ENCODE data around the gene SIGLECL1.
"Not testable (repeated sequence)": the region's sequence is repeated elsewhere in the genome, so short reads cannot be mapped to it uniquely, and the experiment has no call there.

The SIGLECL1 gene

DNA sequence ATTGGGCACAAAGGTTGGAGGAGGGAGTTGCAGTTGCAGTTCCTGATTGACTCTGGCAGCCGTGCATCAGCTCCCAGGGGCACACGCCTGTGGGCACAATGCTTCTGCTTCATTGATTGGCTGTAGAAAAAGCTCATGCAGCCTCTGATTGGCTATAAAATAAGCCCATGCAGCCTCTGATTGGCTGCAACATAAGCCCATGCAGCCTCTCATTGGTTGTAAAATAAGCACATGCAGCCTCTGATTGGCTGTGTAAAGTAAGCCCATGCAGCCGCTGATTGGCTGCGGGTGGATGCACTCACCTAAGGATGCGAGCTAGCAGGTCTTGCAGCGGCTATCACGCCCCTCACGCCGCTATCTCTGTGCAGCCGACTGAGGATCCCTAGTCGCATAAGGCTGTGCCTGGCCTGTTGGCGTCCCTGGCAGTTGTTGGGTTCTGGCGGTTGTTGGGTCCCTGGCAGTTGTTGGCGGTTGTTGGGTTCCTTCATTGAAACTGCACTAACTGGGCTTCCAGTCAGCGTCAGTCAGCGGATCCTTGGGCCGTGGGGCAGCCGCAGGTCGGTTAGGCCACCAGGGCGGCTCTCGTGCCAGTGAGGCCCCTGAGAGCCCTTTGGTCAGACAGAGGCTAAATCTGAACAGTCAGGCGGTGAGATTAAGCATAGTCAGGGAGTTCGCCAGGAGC lies at the start of gene SIGLECL1:
Gene SIGLECL1 (plus strand): TSS at position 295 of the 682 bp plus-strand sequence. CDS start 12,993 bp downstream, outside the sequence.
- no peak for DNase-seq (ENCODE audit: low read depth, low spot score)

DNA sequence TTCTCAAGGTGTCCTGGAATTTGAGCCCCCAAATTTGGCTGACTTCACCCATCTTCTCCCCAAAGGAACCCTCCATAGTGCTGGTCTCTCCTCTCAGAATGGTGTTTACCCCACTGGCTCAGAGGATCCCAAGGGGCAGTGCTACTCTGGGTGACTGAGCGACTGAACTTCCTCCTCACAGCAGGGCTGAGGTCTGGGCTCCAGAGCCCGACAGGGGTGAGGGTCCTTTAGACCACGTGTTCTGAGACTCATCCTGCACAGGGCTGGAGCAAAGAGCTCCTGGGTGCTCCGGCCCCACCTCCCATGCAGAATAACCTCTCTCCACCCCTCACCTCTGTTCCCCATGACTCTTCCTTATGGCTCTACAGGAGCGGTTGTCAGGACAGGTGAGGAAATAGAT lies 49.2 kb upstream of the SIGLECL1 start:
- DNase-seq (ENCODE audit: low read depth, low spot score): no peak

DNA sequence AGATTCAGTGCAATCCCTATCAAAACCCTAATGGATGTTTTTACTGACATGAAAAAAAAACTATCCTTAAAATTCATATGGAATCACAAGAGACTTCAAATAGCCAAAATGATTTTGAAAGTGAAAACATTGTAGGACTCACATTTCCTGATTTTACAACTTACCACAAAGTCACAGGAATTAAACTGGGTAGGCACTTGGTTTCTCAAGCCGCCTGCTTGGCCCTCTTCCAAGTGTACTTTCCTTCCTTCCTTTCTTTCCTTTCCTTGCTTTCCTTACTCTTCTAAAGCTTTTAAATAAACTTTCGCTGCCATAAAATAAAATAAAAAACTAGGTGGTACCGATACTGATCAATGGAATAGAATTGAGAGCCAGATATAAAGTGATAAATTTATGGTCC lies 47.0 kb upstream of the SIGLECL1 start:
- no peak for DNase-seq (ENCODE audit: low read depth, low spot score)

DNA sequence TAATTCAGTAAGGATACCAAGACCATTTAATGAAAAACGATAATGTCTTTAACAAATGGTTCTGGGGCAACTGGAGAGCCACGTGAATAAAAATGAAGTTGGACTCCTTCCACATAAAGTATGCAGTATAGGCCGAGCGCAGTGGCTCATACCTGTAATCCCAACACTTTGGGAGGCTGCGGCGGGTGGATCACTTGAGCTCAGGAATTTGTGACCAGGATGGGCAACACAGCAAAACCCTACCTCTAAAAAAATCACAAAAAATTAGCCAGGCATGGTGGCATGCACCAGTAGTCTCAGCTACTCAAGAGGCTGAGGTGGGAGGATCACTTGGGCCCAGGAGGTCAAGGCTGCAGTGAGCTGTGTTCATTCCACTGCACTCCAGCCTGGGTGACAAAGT lies 46.6 kb upstream of the SIGLECL1 start:
- no peak for DNase-seq (ENCODE audit: low read depth, low spot score)

DNA sequence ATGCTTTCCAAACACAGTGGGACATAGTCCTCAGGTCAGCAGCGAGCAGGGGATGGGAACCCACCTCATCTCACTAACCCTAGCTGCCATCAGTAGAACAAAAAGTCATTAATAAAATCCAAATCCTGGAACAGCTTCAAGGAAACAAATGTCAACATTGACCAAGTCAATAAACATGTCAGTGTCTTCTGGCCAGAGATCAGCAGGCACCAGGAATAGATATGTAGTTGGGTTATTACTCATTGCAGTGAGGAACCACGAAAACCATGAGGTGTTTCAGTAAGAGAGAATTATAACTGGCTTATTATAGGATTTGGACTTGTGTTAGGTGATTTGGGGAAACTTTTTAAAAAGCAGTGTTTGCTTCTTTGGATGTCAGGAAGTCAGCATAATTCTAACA lies 43.1 kb upstream of the SIGLECL1 start:
- no peak for DNase-seq (ENCODE audit: low read depth, low spot score)

DNA sequence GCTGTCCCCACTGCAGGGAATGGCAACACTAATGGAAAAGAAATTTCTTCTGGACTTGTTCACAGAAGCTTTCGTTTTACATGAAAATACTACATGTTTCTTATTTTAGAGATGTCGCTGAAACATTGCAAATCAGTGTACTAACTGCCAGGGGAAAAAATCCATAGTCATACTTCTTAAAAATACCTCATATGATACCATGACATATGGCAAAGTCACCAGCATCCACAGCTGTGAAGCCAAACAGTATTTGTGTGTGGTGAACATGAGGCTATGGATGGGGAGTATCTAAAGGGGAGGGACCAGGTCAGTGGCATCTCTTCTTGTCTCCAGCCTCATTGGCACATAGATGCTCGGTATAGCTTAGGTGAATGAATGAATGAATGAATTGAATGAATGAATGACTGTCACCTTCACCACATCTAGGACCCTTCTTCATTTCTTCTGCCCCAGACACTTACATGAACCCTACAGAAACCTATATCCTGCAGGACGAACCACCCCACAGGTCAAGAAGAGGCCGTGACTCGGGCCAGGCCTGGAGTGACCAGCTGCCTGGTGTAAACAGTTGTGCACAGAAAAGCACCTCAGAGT lies 40.6 kb upstream of the SIGLECL1 start:
- DNase-seq (ENCODE audit: low read depth, low spot score): no peak

DNA sequence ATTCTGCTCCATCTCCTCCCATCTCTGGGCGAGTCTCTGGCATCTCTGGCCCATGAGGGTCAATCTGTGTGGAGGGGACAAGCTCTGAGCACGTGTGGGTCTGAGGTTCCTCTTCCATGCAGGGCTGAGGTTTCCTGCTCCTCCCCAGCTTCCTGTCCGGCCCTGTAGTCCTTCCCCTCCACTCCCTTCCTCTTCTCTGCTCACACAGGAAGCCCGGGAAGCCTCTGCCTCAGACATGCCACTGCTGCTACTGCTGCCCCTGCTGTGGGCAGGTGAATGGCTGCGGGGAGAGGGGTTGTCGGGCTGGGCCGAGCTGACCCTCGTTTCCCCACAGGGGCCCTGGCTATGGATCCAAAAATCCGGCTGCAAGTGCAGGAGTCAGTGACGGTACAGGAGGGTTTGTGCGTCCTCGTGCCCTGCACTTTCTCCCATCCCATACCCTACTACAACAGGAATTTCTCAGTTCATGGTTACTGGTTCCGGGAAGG lies 40.0 kb upstream of the SIGLECL1 start:
- not testable (repeated sequence) for DNase-seq (ENCODE audit: low read depth, low spot score)

DNA sequence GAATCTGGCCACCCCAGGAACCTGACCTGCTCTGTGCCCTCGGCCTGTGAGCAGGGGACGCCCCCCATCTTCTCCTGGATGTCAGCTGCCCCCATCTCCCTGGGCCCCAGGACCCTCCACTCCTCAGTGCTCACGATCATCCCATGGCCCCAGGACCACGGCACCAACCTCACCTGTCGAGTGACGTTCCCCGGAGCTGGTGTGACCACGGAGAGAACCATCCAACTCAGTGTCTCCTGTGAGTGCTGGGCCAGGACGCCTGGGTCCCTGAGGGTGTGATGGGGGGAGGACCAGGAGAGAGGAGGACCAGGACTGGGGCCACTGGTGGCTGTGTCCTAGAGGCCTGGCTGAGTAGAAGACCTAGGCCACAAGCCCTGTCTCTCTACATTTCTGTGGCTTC lies 39.0 kb upstream of the SIGLECL1 start:
- DNase-seq (ENCODE audit: low read depth, low spot score): no peak

DNA sequence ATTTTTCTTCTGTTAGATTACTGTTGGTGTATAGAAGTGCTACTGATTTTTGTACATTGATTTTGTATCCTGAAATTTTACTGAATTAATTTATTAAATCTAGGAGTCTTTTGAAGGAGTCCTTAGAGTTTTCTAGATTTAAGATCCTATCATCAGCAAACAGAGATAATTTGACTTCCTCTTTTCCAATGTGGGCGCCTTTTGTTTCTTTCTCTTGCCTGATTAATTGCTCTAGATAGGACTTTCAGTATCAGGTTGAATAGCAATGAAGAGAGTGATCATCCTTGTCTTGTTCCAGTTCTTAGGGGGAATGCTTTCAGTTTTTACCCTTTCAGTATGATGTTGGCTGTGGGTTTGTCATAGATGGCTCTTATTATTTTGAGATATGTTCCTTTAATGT lies 31.6 kb upstream of the SIGLECL1 start:
- DNase-seq (ENCODE audit: low read depth, low spot score): no peak

DNA sequence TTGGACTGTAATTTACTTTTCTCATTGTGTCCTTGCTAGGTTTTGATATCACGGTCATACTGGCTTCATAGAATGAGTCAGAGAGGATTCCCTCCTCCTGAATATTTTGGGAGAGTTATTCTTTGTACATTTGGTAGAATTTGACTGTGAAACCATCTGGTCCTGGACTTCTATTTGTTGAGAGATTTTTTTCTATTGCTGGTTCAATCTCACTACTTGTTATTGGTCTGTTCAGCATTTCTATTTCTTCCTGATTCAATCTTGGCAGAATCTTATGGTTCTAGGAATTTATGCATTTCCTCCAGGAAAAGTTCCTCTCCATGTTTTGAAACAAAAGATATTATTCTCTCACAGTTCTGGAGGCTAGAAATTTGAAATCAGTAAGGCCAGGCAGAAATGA lies 30.9 kb upstream of the SIGLECL1 start:
- no peak for DNase-seq (ENCODE audit: low read depth, low spot score)

DNA sequence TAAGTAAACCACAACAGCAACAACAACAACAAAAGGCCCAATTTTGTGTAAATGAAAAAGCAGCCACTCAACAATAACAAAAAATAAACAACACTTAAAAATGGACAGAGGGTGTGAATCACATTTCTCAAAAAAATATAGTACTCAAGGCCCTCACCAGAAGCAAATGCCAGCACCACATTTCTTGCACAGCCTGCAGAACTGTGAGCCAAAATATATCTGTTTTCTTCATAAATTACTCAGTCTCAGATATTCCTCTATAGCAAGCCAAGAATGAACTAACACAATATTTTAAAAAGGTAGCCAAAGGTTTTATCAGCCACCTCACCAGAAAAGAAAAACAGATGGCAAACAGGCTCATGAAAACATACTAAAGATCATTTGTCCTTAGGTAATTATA lies 29.9 kb upstream of the SIGLECL1 start:
- DNase-seq (ENCODE audit: low read depth, low spot score): no peak

DNA sequence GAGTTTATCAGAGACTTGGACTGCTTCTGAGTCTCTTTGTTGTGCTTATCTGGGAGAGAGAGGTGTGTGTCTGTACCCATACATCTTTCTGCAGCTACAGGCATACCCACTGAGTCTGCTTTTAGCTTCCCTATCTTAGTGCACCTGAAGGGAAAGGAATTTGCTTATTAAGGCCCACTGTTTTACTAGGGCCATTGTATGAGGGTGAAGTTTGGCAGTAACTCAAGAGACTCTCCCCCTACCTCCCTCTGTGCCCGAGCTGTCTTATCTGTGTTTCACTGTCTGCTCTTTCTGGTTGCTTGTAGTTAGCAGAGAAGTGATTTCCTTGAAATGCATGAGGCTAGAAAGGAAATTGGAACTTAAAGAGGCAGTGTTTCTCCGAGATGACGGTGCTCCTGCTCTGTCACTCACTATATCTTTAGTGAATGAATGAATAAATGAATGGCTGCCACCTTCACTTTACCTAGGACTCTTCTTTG lies 26.7 kb upstream of the SIGLECL1 start:
- no peak for DNase-seq (ENCODE audit: low read depth, low spot score)

DNA sequence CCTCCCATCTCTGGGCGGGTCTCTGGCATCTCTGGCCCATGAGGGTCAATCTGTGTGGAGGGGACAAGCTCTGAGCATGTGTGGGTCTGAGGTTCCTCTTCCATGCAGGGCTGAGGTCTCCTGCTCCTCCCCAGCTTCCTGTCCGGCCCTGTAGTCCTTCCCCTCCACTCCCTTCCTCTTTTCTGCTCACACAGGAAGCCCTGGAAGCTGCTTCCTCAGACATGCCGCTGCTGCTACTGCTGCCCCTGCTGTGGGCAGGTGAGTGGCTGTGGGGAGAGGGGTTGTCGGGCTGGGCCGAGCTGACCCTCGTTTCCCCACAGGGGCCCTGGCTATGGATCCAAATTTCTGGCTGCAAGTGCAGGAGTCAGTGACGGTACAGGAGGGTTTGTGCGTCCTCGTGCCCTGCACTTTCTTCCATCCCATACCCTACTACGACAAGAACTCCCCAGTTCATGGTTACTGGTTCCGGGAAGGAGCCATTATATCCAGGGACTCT lies 25.9 kb upstream of the SIGLECL1 start, which contains the start of gene CD33:
Gene CD33 (plus strand): TSS at position 183 of the 496 bp plus-strand sequence. CDS start 39 bp downstream, at position 222.
- DNase-seq (ENCODE audit: low read depth, low spot score): not testable (repeated sequence)

DNA sequence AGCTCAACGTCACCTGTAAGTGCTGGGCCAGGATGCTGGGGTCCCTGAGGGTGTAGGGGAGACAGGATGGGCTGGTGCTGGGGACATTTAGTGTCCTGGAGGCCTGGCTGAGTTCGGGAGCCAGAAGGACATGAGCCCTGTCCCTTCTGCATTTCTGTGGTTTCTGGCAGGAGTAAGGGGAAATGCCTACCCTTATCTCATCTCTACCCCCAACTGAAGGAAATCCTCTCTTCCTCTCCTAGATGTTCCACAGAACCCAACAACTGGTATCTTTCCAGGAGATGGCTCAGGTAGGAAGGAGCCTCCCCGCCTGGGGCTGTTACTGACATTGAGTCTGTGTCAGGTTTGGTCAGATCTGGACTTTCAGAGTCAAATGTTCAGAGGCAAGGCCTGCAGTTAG lies 24.8 kb upstream of the SIGLECL1 start:
- no peak for DNase-seq (ENCODE audit: low read depth, low spot score)

DNA sequence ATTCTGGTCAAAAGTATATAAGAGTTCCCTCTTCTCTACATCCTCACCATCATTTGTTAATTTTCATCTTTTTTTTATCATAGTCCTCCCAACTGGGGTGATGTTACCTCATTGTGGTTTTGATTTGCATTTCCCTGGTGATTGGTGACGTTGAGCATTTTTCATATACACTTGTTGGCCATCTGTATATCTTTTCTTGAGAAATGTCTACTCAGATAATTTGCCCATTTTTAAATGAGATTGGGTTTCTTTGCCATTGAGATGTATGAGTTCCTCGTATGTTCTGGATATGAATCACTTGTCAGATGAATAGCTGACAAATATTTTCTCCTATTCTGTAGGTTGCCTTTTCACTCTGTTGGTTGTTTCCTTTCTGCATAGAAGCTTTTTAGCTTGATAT lies 23.6 kb upstream of the SIGLECL1 start:
- DNase-seq (ENCODE audit: low read depth, low spot score): no peak

DNA sequence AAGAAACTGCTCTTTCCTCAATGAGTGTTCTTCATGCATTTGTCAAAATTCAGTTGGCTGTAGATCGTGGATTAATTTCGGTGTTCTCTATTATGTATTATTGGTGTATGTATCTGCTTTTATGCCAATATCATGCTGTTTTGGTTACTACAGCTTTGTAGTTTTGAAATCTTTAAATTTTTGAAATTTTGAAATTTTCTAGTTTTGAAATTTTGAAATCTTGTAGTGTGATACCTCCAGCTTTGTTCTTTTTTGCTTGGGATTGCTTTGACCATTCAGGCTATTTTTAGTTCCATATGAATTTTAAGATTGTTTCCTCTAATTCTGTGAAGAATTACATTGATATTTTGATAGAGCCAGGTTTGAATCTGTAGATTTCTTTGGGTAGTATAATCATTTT lies 22.9 kb upstream of the SIGLECL1 start:
- no peak for DNase-seq (ENCODE audit: low read depth, low spot score)

DNA sequence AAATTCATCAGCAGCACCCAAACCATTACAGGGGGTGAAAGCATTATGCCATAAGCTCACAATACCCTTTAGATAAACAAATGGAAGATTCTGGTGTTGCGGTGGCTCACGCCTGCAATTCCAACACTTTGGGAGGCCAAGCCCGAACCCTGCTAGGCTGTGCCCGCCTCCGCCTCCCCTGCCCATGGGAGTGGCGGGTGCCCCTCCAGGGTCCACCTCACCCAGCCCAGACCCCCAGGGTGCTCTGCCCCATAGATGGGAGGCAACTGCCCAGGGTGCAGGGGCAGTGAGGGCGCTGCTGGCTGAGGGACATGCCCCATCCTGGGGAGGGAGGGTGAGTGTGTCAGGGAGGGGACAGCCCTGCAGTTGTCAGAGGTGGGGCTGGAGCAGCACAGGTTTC lies 10.0 kb upstream of the SIGLECL1 start:
- no peak for DNase-seq (ENCODE audit: low read depth, low spot score)

DNA sequence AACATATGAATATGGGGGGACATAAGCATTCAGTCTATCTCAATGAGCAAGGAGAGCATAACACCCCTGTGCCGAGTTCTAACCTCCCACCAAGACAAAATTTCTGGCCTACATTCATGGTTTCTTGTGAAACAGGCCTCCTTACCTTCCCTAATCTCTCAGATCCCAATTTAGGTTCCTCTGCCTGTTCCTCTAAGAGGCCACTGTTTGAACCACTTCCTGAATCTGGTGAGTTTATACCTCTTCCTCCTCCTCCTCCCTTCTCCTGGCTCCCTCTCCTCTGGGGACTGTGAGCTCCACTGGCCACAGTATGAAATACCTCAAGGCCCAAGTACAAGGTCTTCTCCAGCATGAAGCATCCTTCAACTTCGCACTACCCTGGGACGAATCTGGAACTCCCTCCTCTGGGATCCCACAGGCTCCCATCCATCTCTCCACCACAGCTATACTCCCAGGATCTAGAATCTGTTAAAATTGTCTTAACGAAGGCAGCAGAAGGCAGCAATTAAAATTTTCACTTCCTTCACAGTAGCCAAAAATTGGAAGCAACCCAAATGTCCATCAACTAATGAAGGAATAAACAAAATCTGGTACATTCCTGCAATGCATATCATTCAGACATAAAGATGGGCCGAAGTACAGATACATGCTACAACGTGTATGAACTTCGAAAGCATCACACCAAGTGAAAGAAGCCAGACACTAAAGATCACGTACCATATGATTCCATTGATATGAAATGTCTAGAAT lies 7.8 kb upstream of the SIGLECL1 start:
- DNase-seq (ENCODE audit: low read depth, low spot score): no peak

DNA sequence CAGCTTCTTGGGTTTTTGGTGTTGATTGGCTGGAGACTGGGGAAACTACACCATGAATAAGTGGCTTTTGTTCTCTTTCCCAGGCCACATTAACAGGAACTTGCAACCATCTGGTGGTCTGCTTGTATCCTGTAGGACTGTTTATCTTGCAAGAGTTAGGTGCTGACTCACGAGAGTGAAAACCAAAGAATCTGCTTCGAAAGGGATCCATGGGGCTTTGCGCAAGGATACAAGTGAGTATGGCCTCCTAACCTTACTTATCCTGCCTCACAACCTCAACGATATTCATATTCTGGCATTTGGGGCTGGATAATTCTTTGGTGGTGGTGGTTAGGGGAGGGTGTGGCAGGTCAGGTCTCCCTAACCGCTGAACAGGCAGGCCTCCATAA lies 4.7 kb upstream of the SIGLECL1 start:
- no peak for DNase-seq (ENCODE audit: low read depth, low spot score)

DNA sequence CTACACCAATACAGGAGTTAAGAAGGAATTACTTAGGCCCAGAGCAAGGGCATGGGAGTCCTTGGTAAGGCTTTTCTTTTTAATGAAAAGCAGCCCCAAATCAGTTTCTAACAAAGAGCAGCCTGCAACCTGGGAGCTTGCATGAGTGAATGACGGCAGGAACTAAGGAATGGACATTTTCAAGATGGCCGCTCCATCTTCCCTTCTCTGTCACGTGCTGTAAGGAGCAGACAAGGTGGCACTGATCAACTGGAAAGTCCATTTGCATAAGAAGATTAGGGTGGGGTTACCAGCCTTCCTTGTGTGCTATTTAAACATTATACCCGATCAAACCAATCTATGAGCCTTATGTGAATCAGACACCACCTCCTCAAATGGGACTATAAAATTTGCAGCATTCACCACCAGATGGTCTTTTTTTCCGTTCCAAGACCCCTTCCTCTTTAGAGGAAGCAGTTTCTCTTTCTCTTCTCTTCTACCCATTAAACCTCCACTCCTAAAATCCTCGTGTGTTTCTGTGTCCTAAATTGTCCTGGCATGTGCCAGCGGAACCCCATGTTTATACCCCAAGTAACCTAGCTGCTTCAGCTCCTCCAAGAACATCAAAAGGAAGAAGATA lies 2.8 kb upstream of the SIGLECL1 start:
- no peak for DNase-seq (ENCODE audit: low read depth, low spot score)

DNA sequence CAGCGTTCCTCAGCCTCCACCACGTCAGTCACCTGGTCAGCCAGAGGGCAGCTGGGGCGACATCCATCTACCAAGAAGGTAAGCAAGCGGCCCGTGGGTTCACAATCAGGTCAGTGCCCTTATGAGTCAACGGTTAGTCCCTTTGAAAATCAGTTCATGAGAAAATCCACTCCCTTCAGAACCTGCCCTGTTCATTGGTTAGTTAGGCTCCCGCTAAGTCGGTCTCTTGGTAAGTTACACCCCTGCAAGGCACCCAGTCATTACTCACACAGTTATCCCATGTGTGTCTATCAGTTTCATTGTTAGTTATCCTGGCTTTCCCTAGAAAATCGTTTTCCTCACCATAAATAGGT lies 564 bp downstream of the SIGLECL1 start:
- DNase-seq (ENCODE audit: low read depth, low spot score): no peak
